ENCODE data around the gene MRNIP. TPM values are rescaled to one million over a fixed set of nuclear protein-coding genes. Genes with fewer than 3 reads are reported as not detected.

Gene MRNIP
- total RNA-seq, 3 donors from 2014 or later: 20.8 to 38.3 (median 27.5) TPM

DNA sequence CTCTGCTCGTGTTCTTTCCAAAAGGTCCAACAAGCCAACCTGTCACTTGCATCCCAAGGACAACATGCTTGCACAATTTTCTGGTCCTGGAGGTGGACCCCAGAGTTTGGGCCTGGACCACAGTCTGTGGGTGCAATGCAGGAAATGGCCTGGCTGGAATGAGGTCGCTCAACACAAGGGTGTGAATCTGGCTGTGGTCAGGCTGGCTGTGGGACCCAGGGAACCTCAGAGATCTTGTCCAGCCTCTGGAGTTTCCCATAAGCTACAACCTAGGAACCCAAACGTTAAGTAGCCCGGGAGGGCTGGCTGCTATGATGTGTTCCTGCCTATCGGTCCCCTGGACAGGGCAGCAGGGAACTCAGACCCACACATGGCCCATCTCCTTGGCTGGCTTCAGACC lies 33.6 kb upstream of the MRNIP start:
- TF ChIP-seq, protein P1, sequence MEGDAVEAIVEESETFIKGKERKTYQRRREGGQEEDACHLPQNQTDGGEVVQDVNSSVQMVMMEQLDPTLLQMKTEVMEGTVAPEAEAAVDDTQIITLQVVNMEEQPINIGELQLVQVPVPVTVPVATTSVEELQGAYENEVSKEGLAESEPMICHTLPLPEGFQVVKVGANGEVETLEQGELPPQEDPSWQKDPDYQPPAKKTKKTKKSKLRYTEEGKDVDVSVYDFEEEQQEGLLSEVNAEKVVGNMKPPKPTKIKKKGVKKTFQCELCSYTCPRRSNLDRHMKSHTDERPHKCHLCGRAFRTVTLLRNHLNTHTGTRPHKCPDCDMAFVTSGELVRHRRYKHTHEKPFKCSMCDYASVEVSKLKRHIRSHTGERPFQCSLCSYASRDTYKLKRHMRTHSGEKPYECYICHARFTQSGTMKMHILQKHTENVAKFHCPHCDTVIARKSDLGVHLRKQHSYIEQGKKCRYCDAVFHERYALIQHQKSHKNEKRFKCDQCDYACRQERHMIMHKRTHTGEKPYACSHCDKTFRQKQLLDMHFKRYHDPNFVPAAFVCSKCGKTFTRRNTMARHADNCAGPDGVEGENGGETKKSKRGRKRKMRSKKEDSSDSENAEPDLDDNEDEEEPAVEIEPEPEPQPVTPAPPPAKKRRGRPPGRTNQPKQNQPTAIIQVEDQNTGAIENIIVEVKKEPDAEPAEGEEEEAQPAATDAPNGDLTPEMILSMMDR (IDR thresholded peaks at IDR 0.05): no peak
- H3K36me3 ChIP-seq (ENCODE audit: low read depth): peaks cover 17% of the 10 kb centered on the region
- no peak for ATAC-seq

DNA sequence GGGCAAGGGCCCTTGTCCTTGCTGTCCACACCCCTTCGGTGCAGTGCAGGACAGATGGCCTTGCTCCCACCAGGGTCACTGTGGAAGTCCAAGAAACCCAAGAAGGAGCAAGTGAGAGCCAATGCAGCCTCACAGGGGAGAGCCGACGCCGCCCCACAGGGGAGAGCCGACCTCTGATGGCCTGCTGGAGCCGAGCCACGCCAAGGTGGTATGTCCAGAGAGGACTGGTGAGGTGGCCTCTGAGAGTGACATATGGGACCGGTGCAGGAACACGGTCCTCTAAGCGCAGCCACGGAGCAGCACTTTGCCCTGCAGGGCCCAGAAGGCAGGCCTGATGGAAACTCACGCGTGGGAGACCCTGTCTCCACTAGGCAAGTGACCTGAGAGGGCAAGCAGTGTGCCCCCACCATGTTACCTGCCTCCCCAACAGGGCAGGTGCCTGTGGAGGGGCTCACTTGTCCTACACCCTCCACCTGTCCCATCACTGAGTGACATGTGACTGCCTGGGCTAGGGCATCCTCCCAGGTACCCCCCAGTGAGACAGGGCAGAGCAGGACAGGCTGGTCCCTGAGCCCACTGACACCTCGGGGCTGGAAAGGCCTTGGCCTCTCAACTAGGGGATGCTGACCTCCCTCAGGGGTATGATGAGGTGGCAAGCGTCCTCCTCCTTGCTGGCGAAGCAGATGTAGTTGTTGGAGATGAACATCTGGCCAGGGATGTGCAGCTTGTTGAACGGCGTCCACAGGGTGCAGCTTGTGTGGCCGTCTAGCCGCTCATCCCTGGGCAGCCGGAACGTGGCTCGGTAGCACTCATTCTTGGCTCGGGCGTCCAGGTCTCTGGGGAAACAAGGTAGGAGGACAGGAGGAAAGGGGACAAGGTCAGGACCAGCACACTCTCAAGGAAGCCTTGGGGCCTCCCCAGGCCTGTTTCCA lies 32.4 kb upstream of the MRNIP start:
- DNase-seq (peak in 1 of 3 donors; percentile 18), ATAC-seq (no peak)
- intact Hi-C loops (cut with DNase I, micrococcal nuclease): no loop called here
- no peak overlapping the region for H3K4me3 ChIP-seq
- TF ChIP-seq, protein P1 (IDR thresholded peaks at IDR 0.05): no peak
- H3K36me3 ChIP-seq (ENCODE audit: low read depth): peaks cover 13% of the 10 kb centered on the region
- no peaks in the 10 kb centered on the region for H3K9me3 ChIP-seq
- no peaks in the 10 kb centered on the region for H3K4me1 ChIP-seq (ENCODE audit: low read depth)

More for the DNA sequence above, 33.6 kb upstream of the MRNIP start:
- DNase-seq: no peak
- H3K4me1 ChIP-seq (ENCODE audit: low read depth): no peaks in the 10 kb centered on the region
- intact Hi-C loops (cut with DNase I, micrococcal nuclease): no loop called here
- no peak overlapping the region for H3K4me3 ChIP-seq
- no peaks in the 10 kb centered on the region for H3K9me3 ChIP-seq

DNA sequence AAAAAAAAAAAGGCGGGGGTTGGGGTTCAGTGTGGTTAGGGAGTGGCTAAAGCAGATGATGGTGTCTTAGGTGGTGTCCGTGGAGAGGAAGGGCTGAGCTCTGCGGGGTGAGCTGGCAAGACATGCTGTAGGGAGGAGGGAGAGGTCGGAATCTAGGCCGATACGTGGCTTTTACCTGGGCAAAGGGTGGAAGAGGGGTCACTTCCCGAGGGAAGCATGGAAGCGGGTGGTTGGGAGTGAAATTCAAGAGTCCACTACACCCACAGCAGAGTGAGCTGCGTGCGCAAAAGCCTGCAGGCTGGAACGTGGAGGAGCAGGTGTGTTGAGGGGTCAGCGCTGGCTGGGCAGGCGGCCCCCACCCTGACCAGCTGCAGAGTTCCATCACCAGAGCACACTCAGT lies 31.3 kb upstream of the MRNIP start:
- TF ChIP-seq, protein P1 (IDR thresholded peaks at IDR 0.05): no peak
- H3K4me1 ChIP-seq (ENCODE audit: low read depth): no peaks in the 10 kb centered on the region
- ATAC-seq: no peak
- intact Hi-C loops (cut with DNase I, micrococcal nuclease): no loop called here
- H3K4me3 ChIP-seq: no peak overlapping the region
- H3K36me3 ChIP-seq (ENCODE audit: low read depth): peaks cover 12% of the 10 kb centered on the region
- no peaks in the 10 kb centered on the region for H3K9me3 ChIP-seq
- no peak for DNase-seq

DNA sequence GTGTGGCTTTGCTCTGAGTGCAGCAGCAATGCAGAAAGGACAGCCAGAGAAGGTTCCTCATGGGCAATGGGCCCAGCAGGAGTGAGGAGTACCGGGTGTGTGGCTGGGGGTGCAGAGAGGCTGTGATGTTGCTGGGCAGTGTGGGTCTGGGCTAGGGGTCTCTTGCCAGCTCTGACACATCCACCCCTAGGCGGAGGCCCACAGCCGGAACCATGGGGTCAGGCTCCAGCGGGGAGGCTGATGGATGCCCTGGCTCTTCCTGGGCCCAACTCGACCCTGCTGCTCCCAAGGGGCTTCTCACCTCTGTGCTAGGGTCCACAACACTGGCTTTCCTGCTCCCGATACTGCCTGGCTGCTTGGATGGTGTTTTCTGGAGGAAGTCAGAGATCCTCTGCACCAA lies 29.2 kb upstream of the MRNIP start:
- DNase-seq (no peak), ATAC-seq (no peak)
- H3K4me3 ChIP-seq: no peak overlapping the region
- intact Hi-C loops (cut with DNase I, micrococcal nuclease): no loop called here
- H3K36me3 ChIP-seq (ENCODE audit: low read depth): peaks cover 17% of the 10 kb centered on the region
- no peaks in the 10 kb centered on the region for H3K4me1 ChIP-seq (ENCODE audit: low read depth)
- TF ChIP-seq, protein P1 (IDR thresholded peaks at IDR 0.05): no peak
- peaks cover 7% of the 10 kb centered on the region for H3K9me3 ChIP-seq

DNA sequence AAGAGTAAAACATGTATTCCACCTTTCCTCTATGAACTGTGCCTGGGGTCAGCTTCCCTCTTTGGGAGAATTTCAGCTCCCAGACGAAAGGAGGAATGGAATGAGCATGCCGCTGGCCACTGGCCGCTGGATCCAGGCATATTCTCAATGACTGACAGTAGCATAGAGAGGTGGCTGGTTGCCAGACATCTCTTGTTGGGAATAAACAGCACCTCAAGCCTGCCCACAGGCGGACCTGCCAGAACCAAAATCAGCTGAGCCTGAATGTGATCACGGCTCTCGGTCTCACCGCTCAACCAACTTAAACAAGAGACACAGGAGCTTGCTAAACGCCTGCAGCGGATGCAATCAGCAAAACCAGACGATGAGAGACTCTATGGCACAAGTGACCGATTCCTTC lies 28.5 kb upstream of the MRNIP start:
- Histone ChIP-seq H3K9me3 (peaks cover 12% of the 10 kb centered on the region), H3K36me3 (ENCODE audit: low read depth) (peaks cover 15% of the 10 kb centered on the region), H3K4me3 (no peak overlapping the region), H3K4me1 (ENCODE audit: low read depth) (no peaks in the 10 kb centered on the region)
- DNase-seq (no peak), ATAC-seq (no peak)
- TF ChIP-seq, protein P1 (IDR thresholded peaks at IDR 0.05): no peak
- intact Hi-C loops (cut with DNase I, micrococcal nuclease): no loop called here

Measured in mucosa of descending colon (tissue), 3 donors.